Panc1 (cell line): Measurements from ENCODE around the gene ACBD3. TPM values are rescaled to one million over a fixed set of nuclear protein-coding genes. Genes with fewer than 3 reads are reported as not detected.

ENCODE experiments used
- ATAC-seq: fragments of 200-7000 bp; cut with Tn5 transposase; 2 replicates; pipeline ENCODE4 v1.9.1; 2020; ENCODE audit warnings: mild to moderate bottlenecking, moderate library complexity
- BruUV-seq: library from RNA; stranded (reverse); fragments of 400-500 nt; replicated peaks from 2 replicates; lab custom pipeline; 2021; lab: Mats Ljungman, UMichigan
- CTCF ChIA-PET: fragments of 300-600 bp; sonication (Branson Sonifier 250); formaldehyde crosslinking; loops from one replicate; lab custom pipeline; 2022; ENCODE audit warnings: antibody characterized with exemption; lab: Charles Lee
- POLR2A ChIA-PET: fragments of 300-600 bp; sonication (Branson Sonifier 250); formaldehyde crosslinking; loops from one replicate; lab custom pipeline; 2022; ENCODE audit warnings: antibody characterized with exemption; lab: Charles Lee
- DNase-seq: peaks from one replicate; pipeline ENCODE4 v3.0.0-alpha.2; 2010; ENCODE audit warnings: low read depth, low spot score
- H3K27ac ChIP-seq: 2 replicates; pipeline ENCODE4 v1.5.1; 2011; ENCODE audit warnings: mild to moderate bottlenecking, low read length, inconsistent platforms
- H3K27me3 ChIP-seq: fragments of 200-500 bp; sonication (Bioruptor generic); 2 replicates; pipeline ENCODE4 v1.6.0; 2014; ENCODE audit warnings: low read length, inconsistent platforms; ENCODE audit not compliant: control insufficient read depth, insufficient read depth
- H3K36me3 ChIP-seq: fragments of 200-500 bp; sonication (Bioruptor generic); 2 replicates; pipeline ENCODE4 v1.5.1; 2014; ENCODE audit warnings: inconsistent platforms, mild to moderate bottlenecking, low read length, moderate library complexity; ENCODE audit not compliant: control insufficient read depth, insufficient read depth
- H3K4me1 ChIP-seq: 2 replicates; pipeline ENCODE4 v1.5.1; 2011; ENCODE audit warnings: inconsistent platforms, mild to moderate bottlenecking, low read length, moderate library complexity; ENCODE audit not compliant: control insufficient read depth, insufficient read depth
- H3K4me3 ChIP-seq, 2 experiments: 2 replicates each; pipeline ENCODE4 v1.5.1; 2011 to 2012; ENCODE audit warnings: low read depth in 2 of 2, low read length in 2 of 2, mild to moderate bottlenecking in 2 of 2, inconsistent platforms in 1 of 2, moderate library complexity in 1 of 2
- H3K9me3 ChIP-seq: fragments of 200-500 bp; sonication (Bioruptor generic); 2 replicates; pipeline ENCODE4 v1.5.1; 2014; ENCODE audit warnings: low read depth, mild to moderate bottlenecking, inconsistent platforms, low read length, moderate library complexity; ENCODE audit not compliant: control insufficient read depth, insufficient read depth
- POLR2AphosphoS5 ChIP-seq: IDR thresholded peaks from 2 replicates; pipeline ENCODE4 v1.6.1; 2012; ENCODE audit warnings: mild to moderate bottlenecking, low read depth, low read length, moderate library complexity
- SIN3A ChIP-seq: IDR thresholded peaks from 2 replicates; pipeline ENCODE4 v1.6.1; 2012; ENCODE audit warnings: low read depth, mild to moderate bottlenecking, low read length, moderate library complexity, borderline replicate concordance; ENCODE audit not compliant: insufficient read depth
- TCF7L2 ChIP-seq: IDR thresholded peaks from 2 replicates; pipeline ENCODE4 v1.6.1; 2011; ENCODE audit warnings: mild to moderate bottlenecking, low read depth, low read length, inconsistent platforms
- in situ Hi-C: cut with HindIII; loops from 2 replicates; pipeline ENCODE4 v1.10.0; 2016; ENCODE audit warnings: low sequenced_read_pairs, low pct_unique_long_range_greater_than_20kb
- intact Hi-C: fragments of 100-400 bp; cut with micrococcal nuclease; formaldehyde crosslinking; loops from one replicate; pipeline ENCODE4 v1.10.0; 2022; ENCODE audit not compliant: unreplicated experiment
- total RNA-seq: library from RNA; stranded (reverse); gene quantifications from one replicate; pipeline ENCODE4 v1.2.1, GENCODE V29; 2021; ENCODE audit not compliant: unreplicated experiment
- TF ChIP-seq, protein P1 (sequence below): fragments of 450-650 bp; IDR thresholded peaks from 2 replicates; pipeline ENCODE4 v1.5.1; 2017; ENCODE audit warnings: mild to moderate bottlenecking
- TF ChIP-seq, protein P2 (sequence below), 2 experiments: IDR thresholded peaks; 2 replicates each; pipeline ENCODE4 v1.6.1; 2011 to 2012; ENCODE audit warnings: low read depth in 2 of 2, control low read depth in 1 of 2, low read length in 1 of 2, mild to moderate bottlenecking in 1 of 2, moderate library complexity in 1 of 2; ENCODE audit not compliant: insufficient read depth in 1 of 2

Gene ACBD3
- total RNA-seq, 1 experiment from 2014 or later, result 31.2 TPM

DNA sequence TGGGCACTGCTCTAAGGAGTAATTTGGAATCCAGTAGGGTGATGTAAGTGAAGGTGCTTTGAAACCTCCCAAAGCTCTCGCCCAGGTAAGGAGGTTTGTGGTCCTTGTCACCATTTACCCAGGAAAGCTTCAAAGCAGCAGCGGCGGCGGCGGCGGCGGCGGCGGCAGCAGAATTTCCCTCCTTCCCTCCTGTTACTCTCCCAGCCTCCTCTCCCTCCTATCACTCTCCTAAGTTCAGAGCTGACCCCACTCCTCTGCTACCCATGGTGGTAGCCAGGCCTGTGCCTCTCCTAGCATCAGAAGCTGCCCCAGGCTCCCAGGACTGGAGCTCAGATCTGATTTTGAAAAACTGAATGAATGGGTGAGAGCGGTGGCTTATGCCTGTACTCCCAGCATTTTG lies 60.7 kb downstream of the ACBD3 start:
- no peak for TF ChIP-seq TCF7L2
- TF ChIP-seq, protein P1, sequence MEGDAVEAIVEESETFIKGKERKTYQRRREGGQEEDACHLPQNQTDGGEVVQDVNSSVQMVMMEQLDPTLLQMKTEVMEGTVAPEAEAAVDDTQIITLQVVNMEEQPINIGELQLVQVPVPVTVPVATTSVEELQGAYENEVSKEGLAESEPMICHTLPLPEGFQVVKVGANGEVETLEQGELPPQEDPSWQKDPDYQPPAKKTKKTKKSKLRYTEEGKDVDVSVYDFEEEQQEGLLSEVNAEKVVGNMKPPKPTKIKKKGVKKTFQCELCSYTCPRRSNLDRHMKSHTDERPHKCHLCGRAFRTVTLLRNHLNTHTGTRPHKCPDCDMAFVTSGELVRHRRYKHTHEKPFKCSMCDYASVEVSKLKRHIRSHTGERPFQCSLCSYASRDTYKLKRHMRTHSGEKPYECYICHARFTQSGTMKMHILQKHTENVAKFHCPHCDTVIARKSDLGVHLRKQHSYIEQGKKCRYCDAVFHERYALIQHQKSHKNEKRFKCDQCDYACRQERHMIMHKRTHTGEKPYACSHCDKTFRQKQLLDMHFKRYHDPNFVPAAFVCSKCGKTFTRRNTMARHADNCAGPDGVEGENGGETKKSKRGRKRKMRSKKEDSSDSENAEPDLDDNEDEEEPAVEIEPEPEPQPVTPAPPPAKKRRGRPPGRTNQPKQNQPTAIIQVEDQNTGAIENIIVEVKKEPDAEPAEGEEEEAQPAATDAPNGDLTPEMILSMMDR, result no peak
- TF ChIP-seq, protein P2, sequence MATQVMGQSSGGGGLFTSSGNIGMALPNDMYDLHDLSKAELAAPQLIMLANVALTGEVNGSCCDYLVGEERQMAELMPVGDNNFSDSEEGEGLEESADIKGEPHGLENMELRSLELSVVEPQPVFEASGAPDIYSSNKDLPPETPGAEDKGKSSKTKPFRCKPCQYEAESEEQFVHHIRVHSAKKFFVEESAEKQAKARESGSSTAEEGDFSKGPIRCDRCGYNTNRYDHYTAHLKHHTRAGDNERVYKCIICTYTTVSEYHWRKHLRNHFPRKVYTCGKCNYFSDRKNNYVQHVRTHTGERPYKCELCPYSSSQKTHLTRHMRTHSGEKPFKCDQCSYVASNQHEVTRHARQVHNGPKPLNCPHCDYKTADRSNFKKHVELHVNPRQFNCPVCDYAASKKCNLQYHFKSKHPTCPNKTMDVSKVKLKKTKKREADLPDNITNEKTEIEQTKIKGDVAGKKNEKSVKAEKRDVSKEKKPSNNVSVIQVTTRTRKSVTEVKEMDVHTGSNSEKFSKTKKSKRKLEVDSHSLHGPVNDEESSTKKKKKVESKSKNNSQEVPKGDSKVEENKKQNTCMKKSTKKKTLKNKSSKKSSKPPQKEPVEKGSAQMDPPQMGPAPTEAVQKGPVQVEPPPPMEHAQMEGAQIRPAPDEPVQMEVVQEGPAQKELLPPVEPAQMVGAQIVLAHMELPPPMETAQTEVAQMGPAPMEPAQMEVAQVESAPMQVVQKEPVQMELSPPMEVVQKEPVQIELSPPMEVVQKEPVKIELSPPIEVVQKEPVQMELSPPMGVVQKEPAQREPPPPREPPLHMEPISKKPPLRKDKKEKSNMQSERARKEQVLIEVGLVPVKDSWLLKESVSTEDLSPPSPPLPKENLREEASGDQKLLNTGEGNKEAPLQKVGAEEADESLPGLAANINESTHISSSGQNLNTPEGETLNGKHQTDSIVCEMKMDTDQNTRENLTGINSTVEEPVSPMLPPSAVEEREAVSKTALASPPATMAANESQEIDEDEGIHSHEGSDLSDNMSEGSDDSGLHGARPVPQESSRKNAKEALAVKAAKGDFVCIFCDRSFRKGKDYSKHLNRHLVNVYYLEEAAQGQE (IDR thresholded peaks at IDR 0.05; ENCODE audit: insufficient read depth in 1 of 2, low read depth in 2 of 2, low read length in 1 of 2), result no peak
- no peak for ATAC-seq
- CTCF ChIA-PET, result interaction anchor here (0.7 to 1.6 kb wide), 7 partner anchors 16 to 207 kb away, joined by 3 to 11 read pairs (median 4); partner anchors contain the start of gene H3-3A

DNA sequence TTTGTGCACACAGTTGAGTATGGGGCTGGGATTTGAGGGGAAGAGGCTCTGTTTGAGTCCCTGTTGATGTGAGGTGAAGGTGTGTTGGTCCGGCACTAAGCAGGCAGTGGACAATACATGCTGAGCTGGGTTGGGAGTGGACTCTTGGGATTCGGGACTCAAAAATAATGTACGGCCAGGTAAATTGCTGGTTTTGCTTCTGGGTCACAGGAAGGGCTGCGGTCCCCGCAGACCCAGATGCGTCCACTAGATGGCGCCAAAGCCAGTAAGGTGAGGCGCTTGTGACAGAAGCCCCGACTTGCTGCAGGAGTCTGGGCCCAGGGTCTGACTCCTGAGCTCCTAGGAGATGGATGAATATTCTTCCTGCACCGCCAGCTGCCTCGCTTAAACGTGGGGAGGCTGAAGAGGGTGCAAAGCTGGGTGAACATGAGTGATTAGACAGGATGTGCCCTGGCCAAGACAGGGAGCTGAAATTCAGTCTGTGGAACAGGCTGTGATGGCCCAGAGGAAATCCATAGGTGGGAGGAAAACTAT lies 61.4 kb downstream of the ACBD3 start:
- CTCF ChIA-PET, result interaction anchor here (0.7 to 1.6 kb wide), 6 partner anchors 16 to 208 kb away, joined by 3 to 11 read pairs (median 6); partner anchors contain the start of gene H3-3A
- TF ChIP-seq, protein P1, result peak; percentile 95
- TF ChIP-seq TCF7L2, result no peak
- TF ChIP-seq POLR2AphosphoS5, result no peak
- TF ChIP-seq SIN3A, result no peak

More for the DNA sequence above, 60.7 kb downstream of the ACBD3 start:
- no peak for DNase-seq
- Histone ChIP-seq H3K36me3 (no peaks in the 10 kb centered on the region), H3K4me1 (peaks cover 22% of the 10 kb centered on the region), H3K4me3 (no peak overlapping the region), H3K9me3 (no peaks in the 10 kb centered on the region), H3K27me3 (no peaks in the 10 kb centered on the region), H3K27ac (no peak overlapping the region)
- POLR2A ChIA-PET, result no interaction called here
- no TSS peak for BruUV-seq
- in situ Hi-C loops, result no loop called here
- intact Hi-C loops, result loop anchor here (2.0 to 10.0 kb wide), 2 partner anchors 71 to 209 kb away; no protein-coding TSS in a partner anchor

More for the DNA sequence above, 61.4 kb downstream of the ACBD3 start:
- no peaks in the 10 kb centered on the region for H3K36me3 ChIP-seq
- no peak overlapping the region for H3K27ac ChIP-seq
- no TSS peak for BruUV-seq
- peaks cover 22% of the 10 kb centered on the region for H3K4me1 ChIP-seq
- peak; percentile 57 for DNase-seq
- no peaks in the 10 kb centered on the region for H3K9me3 ChIP-seq
- peak overlapping the region; percentile 14 to 38; a peak in 2 of 4 replicates for H3K4me3 ChIP-seq
- intact Hi-C loops (loop anchor here (2.0 to 10.0 kb wide), 2 partner anchors 72 to 210 kb away; no protein-coding TSS in a partner anchor), in situ Hi-C loops (no loop called here)
- POLR2A ChIA-PET, result no interaction called here
- H3K27me3 ChIP-seq, result no peaks in the 10 kb centered on the region
- peak; percentile 59 for ATAC-seq
